Left renal pelvis (tissue), 4 donors: Measurements from ENCODE around the gene PSMB7. TPM values are rescaled to one million over a fixed set of nuclear protein-coding genes. Genes with fewer than 3 reads are reported as not detected.

Source experiments
- DNase-seq, 4 donors: peaks; one replicate each; pipeline ENCODE4 v3.0.0-alpha.2; 2013; ENCODE audit warnings: low read depth in 4 of 4, low spot score in 3 of 4
- polyA plus RNA-seq, 4 donors: library from polyadenylated mRNA; unstranded; fragments of 120-200 nt; gene quantifications; one replicate each; pipeline ENCODE4 v1.2.1, GENCODE V29; 2013; ENCODE audit not compliant: insufficient read length in 4 of 4

The PSMB7 gene
- polyA plus RNA-seq, 4 donors: 185 to 224 (median 209) TPM

- no peak for DNase-seq
These were observed 67.9 kb downstream of the PSMB7 start for GRCh38 chr9:124347206-124347967.

- no peak for DNase-seq
These were observed 68.7 kb downstream of the PSMB7 start for GRCh38 chr9:124346347-124347163.

GRCh38 chr9:124345751-124346281, 69.4 kb downstream of the PSMB7 start:
- DNase-seq: no peak

GRCh38 chr9:124345063-124345462, 70.2 kb downstream of the PSMB7 start:
- DNase-seq: no peak

GRCh38 chr9:124344291-124345050, 70.8 kb downstream of the PSMB7 start:
- DNase-seq: no peak

GRCh38 chr9:124343533-124344290, 71.5 kb downstream of the PSMB7 start:
- DNase-seq: no peak

GRCh38 chr9:124342776-124343485, 72.3 kb downstream of the PSMB7 start:
- peak; percentile 31 to 56 (median 34) for DNase-seq

GRCh38 chr9:124342402-124342775, 72.9 kb downstream of the PSMB7 start:
- DNase-seq: no peak

- DNase-seq: no peak
These were observed 73.6 kb downstream of the PSMB7 start for GRCh38 chr9:124341455-124342170.

- DNase-seq: no peak
These were observed 74.8 kb downstream of the PSMB7 start for GRCh38 chr9:124340219-124341069.

- DNase-seq: no peak
These were observed 75.6 kb downstream of the PSMB7 start for GRCh38 chr9:124339603-124340146.

- DNase-seq: no peak
These were observed 77.7 kb downstream of the PSMB7 start for GRCh38 chr9:124337562-124337961.

- no peak for DNase-seq
These were observed 79.9 kb downstream of the PSMB7 start for GRCh38 chr9:124335320-124335707.

- no peak for DNase-seq
These were observed 80.5 kb downstream of the PSMB7 start for GRCh38 chr9:124334568-124335319.

- DNase-seq: no peak
These were observed 82.1 kb downstream of the PSMB7 start for GRCh38 chr9:124333203-124333579.

GRCh38 chr9:124332361-124333202, 82.7 kb downstream of the PSMB7 start:
- DNase-seq: no peak
